NCI-H526 (cell line): ENCODE results near the gene FOXO3.
"Not testable (repeated sequence)": the region's sequence is repeated elsewhere in the genome, so short reads cannot be mapped to it uniquely, and the experiment has no call there.

Experiments used
- DNase-seq, 2 experiments: peaks; one replicate each; lab custom pipeline; 2025; lab: John Stamatoyannopoulos, UW

Gene FOXO3

GRCh38 chr6:108658785-108659184, 98.1 kb downstream of the FOXO3 start:
- not testable (repeated sequence) for DNase-seq

DNA sequence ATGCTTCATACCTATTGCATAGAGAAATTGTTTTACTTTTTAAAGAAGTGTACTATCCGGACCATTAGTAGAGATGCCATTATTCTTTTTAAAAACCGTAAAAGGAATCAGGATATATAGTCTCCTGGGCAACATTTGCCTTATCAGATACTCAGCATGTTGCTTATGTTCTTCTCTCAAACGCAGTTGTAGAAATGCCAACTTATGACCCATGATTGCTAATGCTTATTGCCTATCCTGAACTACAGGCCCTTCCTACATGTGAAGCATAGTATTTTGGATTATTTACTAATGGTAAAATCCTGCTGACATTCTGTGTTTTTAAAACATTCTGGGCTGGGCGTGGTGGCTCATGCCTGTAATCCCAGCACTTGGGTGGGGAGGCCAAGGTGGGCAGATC, 99.5 kb downstream of the FOXO3 start:
- no peak for DNase-seq

GRCh38 chr6:108661430-108661829, 100.7 kb downstream of the FOXO3 start:
- no peak for DNase-seq

GRCh38 chr6:108661982-108662381, 101.3 kb downstream of the FOXO3 start:
- DNase-seq: no peak

- no peak for DNase-seq
These were observed 102.0 kb downstream of the FOXO3 start for GRCh38 chr6:108662702-108663101.

- DNase-seq: not testable (repeated sequence)
These were observed 102.9 kb downstream of the FOXO3 start for GRCh38 chr6:108663494-108664064.

DNA sequence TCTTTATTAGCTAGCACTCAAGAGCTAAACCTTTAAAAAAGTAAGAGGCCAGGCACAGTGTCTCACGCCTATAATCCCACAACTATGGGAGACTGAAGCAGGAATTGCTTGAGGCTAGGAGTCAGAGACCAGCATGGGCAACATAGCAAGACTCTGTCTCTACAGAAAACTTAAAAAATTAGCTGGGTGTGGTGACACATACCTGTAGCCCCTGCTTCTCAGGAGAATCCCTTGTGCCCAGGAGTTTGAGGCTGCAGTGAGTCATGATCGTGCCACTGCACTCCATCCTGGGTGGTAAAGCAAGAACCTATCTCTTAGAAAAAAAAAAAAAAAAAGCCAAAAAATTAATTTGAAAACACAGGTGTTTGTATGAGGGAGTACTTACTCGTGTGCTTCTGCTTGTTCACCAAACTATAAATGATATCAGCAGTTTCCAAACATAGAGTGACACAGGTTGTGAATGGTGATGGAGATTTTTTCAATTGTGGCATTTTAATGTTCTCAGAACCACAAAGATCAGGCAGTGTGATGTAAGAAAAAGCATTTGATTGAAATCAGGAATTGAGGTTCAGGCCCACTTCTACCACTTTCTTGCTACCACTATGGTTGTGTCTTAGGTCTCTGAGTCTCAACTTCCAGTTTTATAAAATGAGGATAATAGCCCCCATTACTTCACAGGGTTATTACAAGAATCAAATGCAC, 104.9 kb downstream of the FOXO3 start:
- no peak for DNase-seq

DNA sequence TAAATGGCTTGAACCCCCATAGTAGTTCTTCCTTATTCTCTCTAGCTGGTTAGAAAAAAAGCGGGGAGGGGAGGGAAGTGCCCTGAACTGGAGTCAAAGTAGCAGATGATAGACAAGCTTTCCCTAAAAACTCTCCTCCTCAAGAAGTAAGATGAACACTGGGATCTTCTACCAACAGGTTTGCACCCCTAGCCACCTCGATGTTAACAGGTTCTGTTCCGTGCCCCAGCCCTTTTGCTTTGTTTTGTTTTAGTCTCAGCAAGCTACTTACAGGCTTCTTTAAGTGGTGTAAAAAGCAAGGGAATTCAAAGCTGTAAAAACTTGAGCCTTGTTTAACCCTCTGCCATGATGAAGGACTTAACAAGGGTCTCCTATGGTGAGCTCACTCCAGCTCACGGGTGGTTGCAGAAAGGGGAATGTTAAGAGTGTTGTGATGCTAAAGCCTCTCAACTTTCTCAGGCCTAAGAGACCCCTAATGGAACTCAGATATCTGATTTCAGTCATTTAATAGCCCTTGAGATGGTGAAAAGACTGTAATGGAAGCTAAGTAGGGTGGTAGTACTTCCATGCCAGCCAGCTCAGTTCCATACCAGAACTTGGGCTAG, 106.0 kb downstream of the FOXO3 start:
- no peak for DNase-seq

DNA sequence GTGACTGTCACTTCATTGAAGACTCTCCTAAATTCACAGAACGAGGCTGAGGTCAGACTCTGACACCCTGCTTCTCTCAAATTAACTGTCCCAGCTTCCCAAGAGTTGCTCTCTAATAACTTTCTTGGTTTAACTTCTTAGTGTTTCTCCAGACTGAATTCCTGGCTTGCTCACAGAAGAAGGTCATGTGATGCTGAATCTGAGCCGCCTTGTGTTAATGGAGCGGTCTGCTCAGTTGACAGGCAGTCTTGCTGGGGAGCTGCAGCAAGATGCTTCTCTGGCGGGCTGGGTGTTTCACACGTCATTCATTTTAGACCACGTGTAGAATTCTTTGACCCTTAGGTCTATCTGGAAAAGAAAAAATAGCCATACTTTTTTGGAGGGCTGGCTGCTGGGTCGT, 107.3 kb downstream of the FOXO3 start:
- no peak for DNase-seq

DNA sequence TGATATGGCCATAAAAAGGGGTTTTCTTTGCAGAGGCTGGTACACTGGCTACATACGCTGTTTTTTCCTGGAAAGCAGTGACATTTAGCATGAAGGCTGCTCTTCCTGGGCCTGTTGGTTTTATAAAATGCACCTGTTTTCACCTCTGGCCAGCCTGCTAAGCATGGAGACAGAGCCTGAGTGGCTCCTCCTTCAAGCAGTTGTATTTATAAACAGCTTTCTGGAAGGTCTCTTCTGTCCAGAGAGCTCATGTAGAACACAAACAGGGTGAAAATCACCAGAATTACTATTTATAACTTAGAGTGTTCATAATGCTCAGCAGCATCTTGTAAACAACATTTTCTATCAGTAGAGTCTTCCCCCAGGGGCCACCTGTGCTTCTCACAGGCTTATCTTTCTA, 109.0 kb downstream of the FOXO3 start:
- DNase-seq: no peak

- DNase-seq: no peak
These were observed 110.5 kb downstream of the FOXO3 start for GRCh38 chr6:108671175-108671574.

- no peak for DNase-seq
These were observed 111.1 kb downstream of the FOXO3 start for GRCh38 chr6:108671790-108672189.

DNA sequence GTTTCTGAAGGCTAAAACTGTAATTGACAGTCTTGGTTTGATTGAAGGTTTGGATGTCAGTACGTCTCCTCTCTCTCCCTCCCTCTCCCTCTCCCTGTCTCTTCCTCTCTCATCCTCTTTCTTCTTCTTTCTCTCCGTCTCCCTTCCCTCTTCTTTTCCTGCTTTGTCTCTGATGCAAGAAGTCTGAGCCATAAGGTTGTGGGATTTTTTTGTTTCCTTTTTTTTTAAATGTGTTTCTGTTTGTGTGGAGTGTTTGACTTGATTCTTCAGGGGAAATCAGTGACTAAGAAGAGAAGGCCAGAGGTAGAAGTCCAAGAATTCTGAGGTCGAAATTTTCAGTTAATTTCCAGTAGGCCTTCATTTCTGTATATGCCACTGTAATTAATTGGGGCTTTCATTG, 111.9 kb downstream of the FOXO3 start:
- DNase-seq: no peak

DNA sequence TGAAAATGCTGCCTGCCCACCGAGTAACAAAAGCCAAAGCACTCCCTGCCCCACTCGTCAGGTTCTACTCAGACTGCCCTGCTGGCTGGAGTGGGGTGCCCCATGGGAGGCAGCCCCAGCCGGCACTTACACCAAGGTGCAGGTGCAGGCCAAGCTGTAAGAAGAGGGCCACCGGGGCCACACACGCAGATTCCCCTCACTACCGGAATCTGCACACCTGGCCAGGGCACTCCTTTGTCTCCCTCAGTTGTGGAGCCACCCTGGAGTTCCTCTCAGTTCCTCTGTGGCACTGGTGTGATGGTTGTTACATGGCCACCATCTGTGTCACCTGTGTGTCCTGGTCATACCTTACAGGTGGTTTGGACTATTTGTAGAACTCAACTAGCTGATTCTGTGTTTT, 112.4 kb downstream of the FOXO3 start:
- no peak for DNase-seq

DNA sequence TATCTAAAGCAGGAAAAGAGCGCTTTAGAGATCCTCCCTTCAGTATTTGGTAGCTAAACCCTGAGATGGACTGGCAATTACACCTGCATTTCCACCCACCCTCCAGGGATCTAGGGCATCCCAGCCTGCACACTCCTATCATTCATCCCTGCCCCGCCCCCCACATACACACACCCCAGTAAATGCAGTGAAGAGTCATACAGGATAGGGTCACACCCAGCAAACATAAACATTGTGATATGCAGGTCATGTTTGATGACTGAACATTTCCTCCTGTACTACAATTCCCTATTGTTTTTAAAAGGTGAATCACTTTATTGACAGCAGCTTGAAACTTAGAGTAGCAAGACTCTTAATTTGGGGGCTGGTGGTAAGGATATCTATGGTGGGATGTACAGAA, 112.9 kb downstream of the FOXO3 start:
- no peak for DNase-seq

DNA sequence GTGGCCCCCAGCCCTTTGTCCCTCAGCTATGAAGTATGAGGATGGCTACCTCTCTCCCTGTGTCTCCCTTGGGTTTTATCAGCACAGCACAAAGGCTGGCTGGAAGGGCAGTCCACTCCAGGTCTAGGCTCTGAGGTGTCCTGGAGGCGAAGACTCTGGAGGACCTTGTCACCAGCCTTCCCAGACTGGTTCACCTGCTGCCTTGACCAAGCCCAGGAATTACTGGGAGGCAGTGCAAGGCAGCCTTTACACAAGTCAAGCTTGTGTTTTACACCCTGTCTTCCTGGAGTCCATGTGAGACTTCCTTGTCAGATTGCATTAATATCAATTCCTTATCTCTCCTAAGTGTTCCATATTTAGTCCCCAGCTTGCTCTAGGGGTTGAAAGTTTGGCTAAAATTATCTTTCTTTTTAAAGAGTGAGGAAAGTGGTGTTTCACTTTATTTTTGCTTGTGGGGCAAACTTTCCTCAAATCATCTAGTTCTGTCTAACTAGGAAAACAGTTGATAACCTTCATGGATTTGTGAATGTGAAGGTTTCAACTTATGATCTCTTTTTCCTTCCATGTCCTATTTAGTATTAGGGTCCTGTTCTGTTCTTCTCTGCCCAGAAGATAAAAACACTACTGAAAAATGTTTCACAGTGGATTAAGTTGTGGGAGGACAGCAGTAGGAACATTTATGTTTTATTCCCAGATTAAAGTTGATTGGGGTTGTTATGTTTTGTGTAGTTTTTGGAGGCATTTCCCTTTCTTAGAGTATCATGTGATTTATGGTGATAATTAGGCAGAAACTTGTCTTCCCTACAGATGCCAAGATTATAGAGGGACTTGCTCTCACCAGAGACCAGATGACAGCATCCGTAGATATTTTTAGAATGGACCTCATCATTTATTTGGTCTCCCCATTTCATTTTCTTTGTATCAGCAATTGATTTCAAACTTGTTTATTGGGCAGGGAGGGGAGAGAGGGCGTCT, 114.8 kb downstream of the FOXO3 start:
- no peak for DNase-seq

DNA sequence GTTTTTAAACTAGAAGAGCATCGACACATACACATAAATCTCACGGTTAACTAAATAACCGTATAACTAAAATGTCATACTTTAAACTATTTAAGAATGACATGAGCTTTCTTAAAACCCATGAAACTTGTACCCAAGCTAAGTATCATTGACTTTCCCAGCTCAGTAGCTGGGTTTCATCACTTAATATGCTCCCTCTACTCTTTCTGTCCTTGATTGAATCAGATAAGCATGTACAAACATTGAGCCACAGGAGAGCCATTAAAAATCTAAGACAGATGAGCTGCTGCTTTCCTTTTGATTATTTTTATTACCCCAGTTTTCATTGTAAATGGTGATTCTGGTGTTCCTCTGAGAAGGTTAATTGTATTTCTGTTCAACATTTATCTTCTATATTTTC, 115.8 kb downstream of the FOXO3 start:
- DNase-seq: no peak

- DNase-seq: peak in 1 of 2 experiments; percentile 54
These were observed 116.6 kb downstream of the FOXO3 start for GRCh38 chr6:108677357-108677756.

DNA sequence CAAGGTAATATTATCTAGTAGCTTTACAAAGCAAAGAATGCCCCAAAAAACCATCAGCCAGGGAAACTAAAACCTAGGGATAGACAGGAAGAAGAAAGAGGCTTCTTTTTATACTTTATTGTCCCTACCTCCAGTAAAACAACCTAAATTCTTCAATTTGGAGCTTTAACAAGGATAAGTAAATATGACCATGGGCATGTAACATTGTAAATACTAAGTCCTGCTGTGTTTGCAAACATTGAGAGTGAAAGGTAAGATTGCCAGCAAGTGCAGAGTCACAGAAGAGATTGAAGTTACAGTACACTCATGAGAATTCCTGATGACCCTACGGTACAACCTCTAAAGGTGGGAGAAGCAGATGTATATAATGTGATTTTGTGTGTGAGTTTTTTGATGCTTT, 117.2 kb downstream of the FOXO3 start:
- no peak for DNase-seq

- DNase-seq: not testable (repeated sequence)
These were observed 119.6 kb downstream of the FOXO3 start for GRCh38 chr6:108680314-108680713.

- not testable (repeated sequence) for DNase-seq
These were observed 121.0 kb downstream of the FOXO3 start for GRCh38 chr6:108681721-108682120.

- DNase-seq: not testable (repeated sequence)
These were observed 121.8 kb downstream of the FOXO3 start for GRCh38 chr6:108682383-108683119.
